Transverse colon (tissue), 4 donors: ENCODE data around the gene COMP. TPM values are rescaled to one million over a fixed set of nuclear protein-coding genes. Genes with fewer than 3 reads are reported as not detected.

Experiments used
- DNase-seq: peaks from one replicate; pipeline ENCODE4 v3.0.0-alpha.2; 2019
- H3K27ac ChIP-seq, 4 donors: fragments of 200-600 bp; sonication (generic); 2 replicates each; pipeline ENCODE4 v1.5.1; 2016 to 2018; ENCODE audit warnings: inconsistent platforms in 4 of 4
- H3K27me3 ChIP-seq: fragments of 200-600 bp; sonication (generic); 2 replicates; pipeline ENCODE4 v1.5.1; 2017; ENCODE audit warnings: inconsistent platforms
- H3K36me3 ChIP-seq, 4 donors: fragments of 200-600 bp; sonication (generic); 2 replicates each; pipeline ENCODE4 v1.5.1; 2017 to 2019; ENCODE audit warnings: inconsistent platforms in 4 of 4
- H3K4me1 ChIP-seq, 4 donors: fragments of 200-600 bp; sonication (generic); 2 replicates each; pipeline ENCODE4 v1.5.1; 2017 to 2020; ENCODE audit warnings: inconsistent platforms in 4 of 4
- H3K4me3 ChIP-seq, 4 donors: fragments of 200-600 bp; sonication (generic); 1 replicate in 1 of 4; 2 replicates in 3 of 4; pipeline versions ENCODE4 v1.5.1 to v1.6.1; 2017 to 2019; ENCODE audit warnings: inconsistent platforms in 4 of 4
- H3K9me3 ChIP-seq, 2 donors: fragments of 200-600 bp; sonication (generic); 2 replicates each; pipeline ENCODE4 v1.5.1; 2017 to 2019; ENCODE audit warnings: inconsistent platforms in 2 of 2
- CTCF ChIP-seq, 5 experiments: fragments of 200-600 bp in 3 of 5; fragments of 450-650 bp in 2 of 5; sonication (generic) in 3 of 5; IDR thresholded peaks; 1 replicate in 2 of 5; 2 replicates in 3 of 5; pipeline ENCODE4 v1.5.1; 2016 to 2017; ENCODE audit warnings: antibody characterized with exemption in 5 of 5, inconsistent platforms in 3 of 5, mild to moderate bottlenecking in 2 of 5, moderate library complexity in 1 of 5
- EP300 ChIP-seq: sonication (generic); formaldehyde crosslinking; IDR thresholded peaks from one replicate; pipeline ENCODE4 v1.6.1; 2017; ENCODE audit warnings: antibody characterized with exemption, low read depth
- POLR2A ChIP-seq: fragments of 450-650 bp; IDR thresholded peaks from one replicate; pipeline ENCODE4 v1.6.1; 2016; ENCODE audit warnings: antibody characterized with exemption, mild to moderate bottlenecking, moderate library complexity
- POLR2AphosphoS5 ChIP-seq, 3 donors: sonication (generic); formaldehyde crosslinking; IDR thresholded peaks; one replicate each; pipeline ENCODE4 v1.6.1; 2016; ENCODE audit warnings: antibody characterized with exemption in 3 of 3
- WGBS, 2 donors: methylation state at CpG; one replicate each; pipeline ENCODE4 v1.1.5; 2018; ENCODE audit warnings: low coverage in 1 of 2; 5-methylcytosine and 5-hydroxymethylcytosine counted together
- in situ Hi-C, 4 donors: fragments of 200-750 bp; cut with MboI; loops; one replicate each; pipeline versions ENCODE4 v1.15.0 to v1.15.1; 2017; ENCODE audit warnings: low sequenced_read_pairs in 3 of 4, low pct_ligation_motif_present in 1 of 4, low pct_unique_long_range_greater_than_20kb in 1 of 4
- intact Hi-C: fragments of 100-400 bp; cut with DNase I; formaldehyde crosslinking; loops from one replicate; pipeline ENCODE4 v1.15.1; 2023; ENCODE audit warnings: low total_unique reads
- total RNA-seq, 4 donors: library from RNA; depleted of rRNA; stranded (reverse); fragments of >200 nt; gene quantifications; one replicate each; pipeline ENCODE4 v1.1.0, GENCODE V29; 2016

The COMP gene
- total RNA-seq, 4 donors from 2014 or later, result 0.32 to 0.55 TPM; not detected in 2

GRCh38 chr19:18783958-18784785 lies 6.9 kb downstream of the COMP start:
- TF ChIP-seq POLR2AphosphoS5 (IDR thresholded peaks at IDR 0.05), result no peak
- no peak for TF ChIP-seq CTCF (IDR thresholded peaks at IDR 0.05)
- TF ChIP-seq POLR2A, result no peak
- TF ChIP-seq EP300, result no peak
- H3K9me3 ChIP-seq, result no peaks in the 10 kb centered on the region
- H3K36me3 ChIP-seq, result no peaks in the 10 kb centered on the region
- intact Hi-C loops (no loop called here), in situ Hi-C loops (no loop called here)
- no peak for DNase-seq
- H3K4me1 ChIP-seq, result peaks cover 8 to 20% (median 14%) of the 10 kb centered on the region in 4 donors
- 84 to 95% methylated on average over 2 to 19 of the region's 19 CpGs for WGBS, 2 donors
- no peak overlapping the region for H3K4me3 ChIP-seq
- no peak overlapping the region for H3K27ac ChIP-seq
- H3K27me3 ChIP-seq, result peaks cover 40% of the 10 kb centered on the region

DNA sequence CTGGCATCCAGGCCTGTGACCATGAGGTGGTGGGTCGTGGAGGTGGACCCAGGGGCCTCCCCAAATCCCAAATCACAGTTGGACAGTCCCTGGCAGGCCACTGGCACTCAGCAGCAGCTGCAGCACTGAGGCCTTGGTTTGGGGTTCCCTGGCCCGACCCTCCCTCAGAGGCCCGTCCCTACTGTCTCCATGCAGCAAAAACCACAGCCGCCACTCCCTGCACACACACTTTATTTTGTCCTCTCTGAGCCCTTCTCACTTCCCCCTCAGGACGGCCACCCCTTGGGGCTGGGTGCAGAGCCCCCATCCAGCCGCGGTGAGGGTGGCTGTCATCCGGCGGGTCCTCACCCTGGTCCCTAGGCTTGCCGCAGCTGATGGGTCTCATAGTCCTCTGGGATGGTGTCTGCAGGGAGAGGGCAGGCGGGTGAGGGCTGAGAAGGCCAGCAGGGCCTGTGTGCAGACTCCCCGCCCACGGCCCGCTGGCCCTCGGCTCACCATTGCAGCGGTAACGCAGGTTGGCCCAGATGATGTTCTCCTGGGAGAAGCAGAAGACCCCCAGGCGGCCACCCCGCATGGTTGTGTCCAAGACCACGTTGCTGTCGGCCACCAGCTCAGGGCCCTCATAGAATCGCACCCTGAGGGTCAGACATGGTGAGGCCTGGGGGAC lies 8.4 kb downstream of the COMP start:
- WGBS, 2 donors, result 69% methylated on average over 11 of the region's 22 CpGs; no CpG with 5 or more reads in 1 of the 2 donors
- Histone ChIP-seq H3K9me3 (no peaks in the 10 kb centered on the region), H3K4me1 (peaks cover 3 to 13% (median 12%) of the 10 kb centered on the region in 4 donors), H3K36me3 (no peaks in the 10 kb centered on the region), H3K4me3 (no peak overlapping the region), H3K27me3 (peaks cover 31% of the 10 kb centered on the region), H3K27ac (no peak overlapping the region)
- no peak for TF ChIP-seq EP300
- no peak for TF ChIP-seq POLR2AphosphoS5 (IDR thresholded peaks at IDR 0.05)
- in situ Hi-C loops (no loop called here), intact Hi-C loops (no loop called here)
- DNase-seq, result no peak

- peaks cover 3 to 13% (median 12%) of the 10 kb centered on the region in 4 donors for H3K4me1 ChIP-seq
- intact Hi-C loops, result no loop called here
- H3K9me3 ChIP-seq, result no peaks in the 10 kb centered on the region
- no peak overlapping the region for H3K4me3 ChIP-seq
- in situ Hi-C loops, result no loop called here
- no peak overlapping the region for H3K27ac ChIP-seq
- TF ChIP-seq POLR2AphosphoS5 (IDR thresholded peaks at IDR 0.05) (no peak), POLR2A (no peak), EP300 (no peak), CTCF (IDR thresholded peaks at IDR 0.05) (no peak)
- H3K36me3 ChIP-seq, result no peaks in the 10 kb centered on the region
- H3K27me3 ChIP-seq, result peaks cover 24% of the 10 kb centered on the region
- DNase-seq, result no peak
- 29 to 49% methylated on average over 6 to 20 of the region's 20 CpGs for WGBS, 2 donors
Observed at GRCh38 chr19:18781885-18782527, 9.1 kb downstream of the COMP start.

GRCh38 chr19:18781047-18781600 lies 10.0 kb downstream of the COMP start:
- Histone ChIP-seq H3K4me3 (no peak overlapping the region), H3K9me3 (no peaks in the 10 kb centered on the region), H3K27me3 (peaks cover 15% of the 10 kb centered on the region), H3K4me1 (peaks cover 3 to 13% (median 12%) of the 10 kb centered on the region in 4 donors), H3K36me3 (no peaks in the 10 kb centered on the region), H3K27ac (no peak overlapping the region)
- in situ Hi-C loops (no loop called here), intact Hi-C loops (no loop called here)
- TF ChIP-seq POLR2A, result no peak
- TF ChIP-seq POLR2AphosphoS5 (IDR thresholded peaks at IDR 0.05), result no peak
- no peak for TF ChIP-seq CTCF (IDR thresholded peaks at IDR 0.05)
- no peak for TF ChIP-seq EP300
- no peak for DNase-seq
- 89% methylated on average over 14 of the region's 14 CpGs; no CpG with 5 or more reads in 1 of the 2 donors for WGBS, 2 donors
